Measurements from ENCODE around the gene SESN1.
"Not testable (repeated sequence)": the region's sequence is repeated elsewhere in the genome, so short reads cannot be mapped to it uniquely, and the experiment has no call there.

Gene SESN1

GRCh38 chr6:109094416-109095035 lies at the start of gene SESN1:
TSS of gene SESN1 (minus strand) at chr6:109094846. CDS start at chr6:109094073, 773 bp downstream.
- DNase-seq = peak; percentile 92

- no peak for DNase-seq
These were observed 48.5 kb upstream of the SESN1 start for GRCh38 chr6:109143191-109143590.

- not testable (repeated sequence) for DNase-seq
These were observed 47.4 kb upstream of the SESN1 start for GRCh38 chr6:109142067-109142466.

GRCh38 chr6:109139109-109139508 lies 44.5 kb upstream of the SESN1 start:
- no peak for DNase-seq

- not testable (repeated sequence) for DNase-seq
These were observed 41.9 kb upstream of the SESN1 start for GRCh38 chr6:109136530-109136929.

GRCh38 chr6:109136039-109136438 lies 41.4 kb upstream of the SESN1 start:
- not testable (repeated sequence) for DNase-seq

GRCh38 chr6:109135600-109135999 lies 41.0 kb upstream of the SESN1 start:
- not testable (repeated sequence) for DNase-seq

- DNase-seq = no peak
These were observed 35.4 kb upstream of the SESN1 start for GRCh38 chr6:109130065-109130464.

GRCh38 chr6:109125504-109125903 lies 30.9 kb upstream of the SESN1 start:
- DNase-seq = no peak

- no peak for DNase-seq
These were observed 29.6 kb upstream of the SESN1 start for GRCh38 chr6:109124219-109124618.

- no peak for DNase-seq
These were observed 26.8 kb upstream of the SESN1 start for GRCh38 chr6:109121411-109121810.

GRCh38 chr6:109118871-109119354 lies 24.3 kb upstream of the SESN1 start:
- no peak for DNase-seq

GRCh38 chr6:109118337-109118736 lies 23.7 kb upstream of the SESN1 start:
- no peak for DNase-seq

- DNase-seq = no peak
These were observed 22.8 kb upstream of the SESN1 start for GRCh38 chr6:109117346-109118035.

- not testable (repeated sequence) for DNase-seq
These were observed 18.0 kb upstream of the SESN1 start for GRCh38 chr6:109112663-109113062.

GRCh38 chr6:109109663-109110062 lies 15.0 kb upstream of the SESN1 start:
- not testable (repeated sequence) for DNase-seq

- no peak for DNase-seq
These were observed 11.0 kb upstream of the SESN1 start for GRCh38 chr6:109105681-109106080.

GRCh38 chr6:109104512-109104911 lies 9.9 kb upstream of the SESN1 start:
- no peak for DNase-seq

GRCh38 chr6:109103942-109104341 lies 9.3 kb upstream of the SESN1 start:
- no peak for DNase-seq

GRCh38 chr6:109102762-109103161 lies 8.1 kb upstream of the SESN1 start:
- no peak for DNase-seq

- DNase-seq = no peak
These were observed 3.0 kb upstream of the SESN1 start for GRCh38 chr6:109097661-109098060.

- DNase-seq = no peak
These were observed 1.6 kb upstream of the SESN1 start for GRCh38 chr6:109096208-109096607.

GRCh38 chr6:109095835-109096084 lies 1.1 kb upstream of the SESN1 start:
- no peak for DNase-seq

GRCh38 chr6:109095036-109095834 lies 589 bp upstream of the SESN1 start, which contains the start of gene CEP57L1:
TSS of gene CEP57L1 (plus strand) at chr6:109095507. CDS start at chr6:109145222, 49,715 bp downstream.
- DNase-seq = peak; percentile 97

All from activated CD8-positive, alpha-beta memory T cell treated with anti-CD3 and anti-CD28 coated beads for 24 hours (primary cell).